K562 (cell line): ENCODE data around the gene TACC3. TPM values are rescaled to one million over a fixed set of nuclear protein-coding genes. Genes with fewer than 3 reads are reported as not detected.
A peak's percentile ranks its signal among the peaks of the same experiment; 100 is the strongest.

Experiments used
- ATAC-seq: fragments of 200-7000 bp; cut with Tn5 transposase; 3 replicates; pipeline ENCODE4 v1.9.1; 2020; ENCODE audit warnings: moderate library complexity
- BruUV-seq: library from RNA; stranded (reverse); fragments of 400-500 nt; replicated peaks from 2 replicates; lab custom pipeline; 2021; lab: Mats Ljungman, UMichigan
- CTCF ChIA-PET: fragments of 300-600 bp; formaldehyde crosslinking; extraction: SDS; loops from one replicate; lab custom pipeline; 2021; ENCODE audit warnings: low intra/inter-chr PET ratio; lab: Yijun Ruan, JAX
- POLR2A ChIA-PET: fragments of 300-600, 350-650 bp; sonication (Branson Sonifier 250); formaldehyde crosslinking; extraction: SDS; loops from one replicate; lab custom pipeline; 2021; ENCODE audit warnings: antibody characterized with exemption, inconsistent platforms; lab: Yijun Ruan, JAX
- DNase-seq, 4 experiments: peaks; one replicate each; pipeline versions ENCODE4 v3.0.0 to v3.0.0-alpha.2; 2011 to 2018; ENCODE audit warnings: low spot score in 3 of 4, mixed read lengths in 3 of 4; ENCODE audit errors: extremely low read depth in 1 of 4
- FAIRE-seq: peaks from 2 replicates; lab custom pipeline; 2011; peaks lifted over from hg19 to GRCh38; lab: Jason Lieb, UNC
- H2AFZ ChIP-seq: 2 replicates; pipeline ENCODE4 v1.6.0; 2011; ENCODE audit warnings: low read depth, low read length, control low read depth, inconsistent platforms
- H3K27ac ChIP-seq: fragments of 200-600 bp; 3 replicates; pipeline ENCODE4 v1.8.0; 2011; ENCODE audit warnings: low read depth, mild to moderate bottlenecking, control low read depth, inconsistent platforms, low read length, moderate library complexity, mixed read lengths; ENCODE audit errors: extremely low read depth
- H3K27me3 ChIP-seq, 2 experiments: fragments of 300-600 bp in 1 of 2; 2 replicates in 1 of 2; 3 replicates in 1 of 2; pipeline versions ENCODE4 v1.6.0 to v1.8.0; 2011; ENCODE audit warnings: inconsistent platforms in 2 of 2, low read length in 2 of 2, mild to moderate bottlenecking in 1 of 2, mixed read lengths in 1 of 2, moderate library complexity in 1 of 2; ENCODE audit not compliant: control insufficient read depth in 2 of 2, insufficient read depth in 2 of 2
- H3K36me3 ChIP-seq: fragments of 300-600 bp; 3 replicates; pipeline ENCODE4 v1.8.0; 2011; ENCODE audit warnings: mild to moderate bottlenecking, low read length, inconsistent platforms; ENCODE audit not compliant: control insufficient read depth, insufficient read depth
- H3K4me1 ChIP-seq, 2 experiments: fragments of 200-600 bp in 1 of 2; replicated peaks in 1 of 2; 2 replicates in 1 of 2; 3 replicates in 1 of 2; pipeline versions ENCODE4 v1.5.1 to v1.8.0; 2011; ENCODE audit warnings: inconsistent platforms in 2 of 2, low read length in 2 of 2, mild to moderate bottlenecking in 1 of 2, mixed read lengths in 1 of 2, moderate library complexity in 1 of 2; ENCODE audit not compliant: control insufficient read depth in 2 of 2, insufficient read depth in 2 of 2
- H3K4me2 ChIP-seq: 2 replicates; pipeline ENCODE4 v1.6.1; 2011; ENCODE audit warnings: low read length, control low read depth, inconsistent platforms, mixed read lengths; ENCODE audit not compliant: insufficient read depth
- H3K4me3 ChIP-seq: fragments of 200-600 bp; sonication (generic), shearing (Covaris generic); 2 replicates; pipeline ENCODE4 v1.5.1; 2016; ENCODE audit warnings: control low read depth, inconsistent platforms
- H3K79me2 ChIP-seq: fragments of 200-600 bp; 3 replicates; pipeline ENCODE4 v1.8.0; 2011; ENCODE audit warnings: low read length, inconsistent platforms; ENCODE audit not compliant: control insufficient read depth, insufficient read depth
- H3K9ac ChIP-seq, 2 experiments: 2 replicates each; pipeline versions ENCODE4 v1.6.0 to v1.6.1; 2011; ENCODE audit warnings: low read depth in 2 of 2, low read length in 2 of 2, control low read depth in 1 of 2, inconsistent platforms in 1 of 2, mild to moderate bottlenecking in 1 of 2, mixed read lengths in 1 of 2; ENCODE audit not compliant: insufficient read depth in 1 of 2
- H3K9me1 ChIP-seq: one replicate; pipeline ENCODE4 v1.6.0; 2011; ENCODE audit warnings: inconsistent platforms, mild to moderate bottlenecking, low read length, moderate library complexity; ENCODE audit not compliant: control insufficient read depth, insufficient read depth
- H3K9me3 ChIP-seq: replicated peaks from 2 replicates; pipeline ENCODE4 v1.5.1; 2011; ENCODE audit warnings: low read depth, low read length, inconsistent platforms; ENCODE audit not compliant: control insufficient read depth, insufficient read depth
- H4K20me1 ChIP-seq: replicated peaks from 2 replicates; pipeline ENCODE4 v1.6.1; 2011; ENCODE audit warnings: low read length, inconsistent platforms, mixed read lengths; ENCODE audit not compliant: control insufficient read depth, insufficient read depth
- ARNT ChIP-seq, 2 experiments: fragments of 450-650 bp; IDR thresholded peaks; 2 replicates each; pipeline ENCODE4 v1.6.1; 2016; ENCODE audit warnings: mild to moderate bottlenecking in 1 of 2
- CREM ChIP-seq: IDR thresholded peaks from 2 replicates; pipeline ENCODE4 v1.6.1; 2014; ENCODE audit warnings: antibody characterized with exemption, low read depth
- RHOXF2B ChIP-seq: fragments of 250-450 bp; sonication (Bioruptor Pico); conservative IDR thresholded peaks from 2 replicates; pipeline ENCODE4 v1.5.1; 2021
- ZNF277 ChIP-seq: fragments of 250-450 bp; sonication (Bioruptor Pico); IDR thresholded peaks from 2 replicates; pipeline ENCODE4 v1.8.0; 2022; ENCODE audit warnings: inconsistent platforms, mild to moderate bottlenecking, moderate library complexity, borderline replicate concordance
- WGBS: fragments of 100-300 bp; shearing (Covaris generic); methylation state at CpG from one replicate; pipeline ENCODE4 v1.1.6; 2016; ENCODE audit warnings: low coverage, mixed read lengths; ENCODE audit not compliant: insufficient coverage; ENCODE audit errors: missing lambda C conversion rate; 5-methylcytosine and 5-hydroxymethylcytosine counted together
- in situ Hi-C: fragments of 300-500 bp; cut with MboI; formaldehyde crosslinking; loops from 4 replicates; pipeline ENCODE4 v1.15.0; 2018; ENCODE audit warnings: inconsistent platforms, mixed read lengths
- intact Hi-C: fragments of 100-400 bp; cut with micrococcal nuclease; formaldehyde crosslinking; loops from 2 replicates; pipeline ENCODE4 v1.14.2; 2022
- polyA plus RNA-seq, 8 experiments: library from polyadenylated mRNA; depleted of rRNA in 4 of 8; stranded (reverse) in 5 of 8; unstranded in 3 of 8; fragments of >200 nt; fragmentation: Nextera tagmentation in 2 of 8; fragmentation: Illumina TruSeq in 1 of 8; extraction: Ambion mirVana in 2 of 8; extraction: Trizol in 1 of 8; gene quantifications; 2 replicates each; pipeline versions ENCODE4 v1.2.1 to v1.2.3, GENCODE V29; 2011 to 2014; ENCODE audit warnings: inconsistent platforms in 1 of 8, missing spikeins in 1 of 8
- total RNA-seq, 7 experiments: library from RNA; depleted of rRNA in 6 of 7; stranded (reverse); fragments of >200 nt in 6 of 7; fragmentation: Illumina TruSeq in 2 of 7; extraction: Trizol in 2 of 7; gene quantifications; 2 replicates each; pipeline versions ENCODE4 v1.2.1 to v1.2.3, GENCODE V29; 2011 to 2021; ENCODE audit warnings: low replicate concordance in 1 of 7
- TF ChIP-seq, protein P1 (sequence below): fragments of 200-800 bp; sonication (Bioruptor generic); IDR thresholded peaks from 2 replicates; pipeline ENCODE4 v1.6.1; 2016; ENCODE audit warnings: missing genetic modification characterization, missing compliant biosample characterization

The TACC3 gene
- total and polyA plus RNA-seq, 9 of the 15 experiments (the other 6 are each of a cell fraction or from before 2014, with no cell fraction given): 1.9 to 122 (median 55.6) TPM

DNA sequence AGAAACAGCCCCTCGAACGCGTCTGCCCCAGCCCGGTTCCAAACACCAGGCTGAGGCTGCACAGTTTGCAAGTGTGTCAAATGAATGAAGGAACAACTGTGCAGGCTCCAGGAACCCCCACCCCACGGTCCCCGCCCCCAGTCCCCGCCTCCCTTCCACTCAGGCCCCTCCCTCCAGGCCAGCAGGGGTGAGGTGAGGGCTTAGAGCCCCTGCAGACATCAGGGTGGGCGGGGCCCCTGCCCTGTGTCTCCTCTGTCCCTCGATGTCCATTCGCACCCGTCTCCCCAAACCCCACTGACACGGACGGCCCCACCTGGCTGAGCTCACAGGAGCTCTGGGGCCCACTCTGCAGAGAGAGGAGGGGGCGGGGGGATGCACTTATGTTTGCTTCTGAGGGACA is 28.5 kb downstream of the TACC3 start:
- no TSS peak for BruUV-seq
- H3K36me3 ChIP-seq: peaks cover 5% of the 10 kb centered on the region; the same call in 1 of the 3 replicates
- H3K4me3 ChIP-seq: no peak overlapping the region
- TF ChIP-seq RHOXF2B (CRISPR knock-in tag) (no peak), CREM (no peak), ARNT (IDR thresholded peaks at IDR 0.05) (no peak), ZNF277 (CRISPR knock-in tag) (no peak)
- TF ChIP-seq, protein P1, sequence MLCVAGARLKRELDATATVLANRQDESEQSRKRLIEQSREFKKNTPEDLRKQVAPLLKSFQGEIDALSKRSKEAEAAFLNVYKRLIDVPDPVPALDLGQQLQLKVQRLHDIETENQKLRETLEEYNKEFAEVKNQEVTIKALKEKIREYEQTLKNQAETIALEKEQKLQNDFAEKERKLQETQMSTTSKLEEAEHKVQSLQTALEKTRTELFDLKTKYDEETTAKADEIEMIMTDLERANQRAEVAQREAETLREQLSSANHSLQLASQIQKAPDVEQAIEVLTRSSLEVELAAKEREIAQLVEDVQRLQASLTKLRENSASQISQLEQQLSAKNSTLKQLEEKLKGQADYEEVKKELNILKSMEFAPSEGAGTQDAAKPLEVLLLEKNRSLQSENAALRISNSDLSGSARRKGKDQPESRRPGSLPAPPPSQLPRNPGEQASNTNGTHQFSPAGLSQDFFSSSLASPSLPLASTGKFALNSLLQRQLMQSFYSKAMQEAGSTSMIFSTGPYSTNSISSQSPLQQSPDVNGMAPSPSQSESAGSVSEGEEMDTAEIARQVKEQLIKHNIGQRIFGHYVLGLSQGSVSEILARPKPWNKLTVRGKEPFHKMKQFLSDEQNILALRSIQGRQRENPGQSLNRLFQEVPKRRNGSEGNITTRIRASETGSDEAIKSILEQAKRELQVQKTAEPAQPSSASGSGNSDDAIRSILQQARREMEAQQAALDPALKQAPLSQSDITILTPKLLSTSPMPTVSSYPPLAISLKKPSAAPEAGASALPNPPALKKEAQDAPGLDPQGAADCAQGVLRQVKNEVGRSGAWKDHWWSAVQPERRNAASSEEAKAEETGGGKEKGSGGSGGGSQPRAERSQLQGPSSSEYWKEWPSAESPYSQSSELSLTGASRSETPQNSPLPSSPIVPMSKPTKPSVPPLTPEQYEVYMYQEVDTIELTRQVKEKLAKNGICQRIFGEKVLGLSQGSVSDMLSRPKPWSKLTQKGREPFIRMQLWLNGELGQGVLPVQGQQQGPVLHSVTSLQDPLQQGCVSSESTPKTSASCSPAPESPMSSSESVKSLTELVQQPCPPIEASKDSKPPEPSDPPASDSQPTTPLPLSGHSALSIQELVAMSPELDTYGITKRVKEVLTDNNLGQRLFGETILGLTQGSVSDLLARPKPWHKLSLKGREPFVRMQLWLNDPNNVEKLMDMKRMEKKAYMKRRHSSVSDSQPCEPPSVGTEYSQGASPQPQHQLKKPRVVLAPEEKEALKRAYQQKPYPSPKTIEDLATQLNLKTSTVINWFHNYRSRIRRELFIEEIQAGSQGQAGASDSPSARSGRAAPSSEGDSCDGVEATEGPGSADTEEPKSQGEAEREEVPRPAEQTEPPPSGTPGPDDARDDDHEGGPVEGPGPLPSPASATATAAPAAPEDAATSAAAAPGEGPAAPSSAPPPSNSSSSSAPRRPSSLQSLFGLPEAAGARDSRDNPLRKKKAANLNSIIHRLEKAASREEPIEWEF (CRISPR knock-in tag): no peak
- 14% methylated on average over 10 of the region's 14 CpGs for WGBS
- 0 out of 4 replicates have a peak overlapping the region, but pooled peaks of 1 of the 2 experiments have one; percentile 43 for H3K9ac ChIP-seq
- intact Hi-C loops (loop anchor here (5.0 kb wide), 2 partner anchors 157 to 437 kb away; no protein-coding TSS in a partner anchor), in situ Hi-C loops (no loop called here)
- ATAC-seq: no peak
- FAIRE-seq: no peak
- H3K9me3 ChIP-seq: no peaks in the 10 kb centered on the region
- ChIA-PET CTCF (interaction anchor here (6.2 kb wide), 1 partner anchor 60 kb away, joined by 94 read pairs; no protein-coding TSS in a partner anchor), POLR2A (no interaction called here)
- no peak overlapping the region for H3K4me2 ChIP-seq
- DNase-seq: peak in 2 of 4 experiments; percentile 57 to 68
- H2AFZ ChIP-seq: no peak overlapping the region
- no peaks in the 10 kb centered on the region for H3K79me2 ChIP-seq
- peaks cover 23 to 92% of the 10 kb centered on the region in 2 experiments for H3K4me1 ChIP-seq
- H3K27ac ChIP-seq: no peak overlapping the region
- H4K20me1 ChIP-seq: no peaks in the 10 kb centered on the region
- peaks cover 5% of the 10 kb centered on the region for H3K9me1 ChIP-seq
- H3K27me3 ChIP-seq: no peaks in the 10 kb centered on the region
